Adrenal gland (tissue), 12 donors: ENCODE results near the gene IDS. TPM values are rescaled to one million over a fixed set of nuclear protein-coding genes. Genes with fewer than 3 reads are reported as not detected.

Experiments used
- DNase-seq, 7 donors: peaks; one replicate each; pipeline ENCODE4 v3.0.0-alpha.2; 2019 to 2020
- H3K27ac ChIP-seq, 5 donors: fragments of 200-600 bp; sonication (generic) in 4 of 5; 1 replicate in 3 of 5; 2 replicates in 2 of 5; pipeline versions ENCODE4 v1.5.1 to v1.8.0; 2016 to 2020; ENCODE audit warnings: mild to moderate bottlenecking in 1 of 5
- H3K27me3 ChIP-seq: fragments of 200-600 bp; 2 replicates; pipeline ENCODE4 v1.8.0; 2021
- H3K36me3 ChIP-seq, 2 donors: fragments of 200-600 bp; replicated peaks in 1 of 2; 1 replicate in 1 of 2; 2 replicates in 1 of 2; pipeline versions ENCODE4 v1.5.1 to v1.8.0; 2018 to 2022
- H3K4me1 ChIP-seq, 2 donors: fragments of 200-600 bp; replicated peaks in 1 of 2; 1 replicate in 1 of 2; 2 replicates in 1 of 2; pipeline versions ENCODE4 v1.5.1 to v1.8.0; 2018 to 2021
- H3K4me3 ChIP-seq, 4 donors: fragments of 200-600 bp; sonication (generic) in 3 of 4; one replicate each; pipeline ENCODE4 v1.5.1; 2016 to 2018
- H3K9me3 ChIP-seq, 3 donors: fragments of 200-600 bp; sonication (generic) in 1 of 3; replicated peaks in 1 of 3; 1 replicate in 2 of 3; 2 replicates in 1 of 3; pipeline versions ENCODE4 v1.5.1 to v1.8.0; 2016 to 2021
- POLR2A ChIP-seq, 2 donors: fragments of 450-650 bp; IDR thresholded peaks; one replicate each; pipeline ENCODE4 v1.6.1; 2017; ENCODE audit warnings: antibody characterized with exemption in 2 of 2, mild to moderate bottlenecking in 2 of 2, moderate library complexity in 1 of 2
- WGBS, 4 donors: extraction: QIAGEN DNeasy Blood & Tissue Kit in 2 of 4; methylation state at CpG; one replicate each; pipeline versions ENCODE4 v1.1.5 to v1.1.7; 2013 to 2017; 5-methylcytosine and 5-hydroxymethylcytosine counted together
- intact Hi-C, 2 donors: fragments of 100-400 bp; cut with DNase I; formaldehyde crosslinking; loops; one replicate each; pipeline versions ENCODE4 v1.14.1 to v1.15.0; 2022 to 2023
- polyA plus RNA-seq, 3 donors: library from polyadenylated mRNA; stranded (reverse); fragments of 200-250 nt in 2 of 3; fragments of 350-450 nt in 1 of 3; fragmentation: Illumina TruSeq in 1 of 3; extraction: RNeasy Lipid Tissue Mini Kit (QIAGEN cat#74804) in 1 of 3; gene quantifications; one replicate each; pipeline ENCODE4 v1.2.3, GENCODE V29; 2013 to 2014
- total RNA-seq, 9 donors: library from RNA; depleted of rRNA in 4 of 9; stranded (reverse); fragments of >200 nt in 4 of 9; fragments of 120-200 nt in 1 of 9; fragmentation: NEBNext Ultra II Directional in 1 of 9; extraction: Animal tissue kit (Norgen Biotek cat#: 25700) in 1 of 9; gene quantifications; one replicate each; pipeline versions ENCODE4 v1.1.0 to v1.2.4, GENCODE V29; 2013 to 2023
- TF ChIP-seq, protein P1 (sequence below), 6 experiments: fragments of 450-650 bp in 4 of 6; fragments of 200-600 bp in 2 of 6; sonication (generic) in 1 of 6; IDR thresholded peaks; 1 replicate in 5 of 6; 2 replicates in 1 of 6; pipeline versions ENCODE4 v1.5.1 to v1.8.0; 2016 to 2021; ENCODE audit warnings: antibody characterized with exemption in 6 of 6, mild to moderate bottlenecking in 2 of 6, moderate library complexity in 1 of 6
- donor health status: healthy with polysubstance abuse.
- donor health status: Bipolar disorder and iron deficiency.
- donor health status: DM: yes; HTN: yes; CAD: no.
- donor health status: DM: no; HTN: no; CAD: no.
- donor health status: DM: no; HTN: no; CAD: no.
- donor health status: DM: yes; HTN: yes; CAD: no.

Gene IDS
- total and polyA plus RNA-seq, 12 donors: 19.5 to 87.6 (median 50.2) TPM

GRCh38 chrX:149470955-149471354, 34.2 kb downstream of the IDS start:
- Histone ChIP-seq H3K4me1 (no peaks in the 10 kb centered on the region), H3K4me3 (no peak overlapping the region), H3K27me3 (peaks cover 5% of the 10 kb centered on the region), H3K27ac (no peak overlapping the region), H3K9me3 (no peaks in the 10 kb centered on the region), H3K36me3 (no peaks in the 10 kb centered on the region)
- DNase-seq: peak; percentile 63 to 88 (median 75)
- intact Hi-C loops: no loop called here
- whole genome bisulfite sequencing, 4 donors: 8 to 28% (median 19%) methylated on average over 9 to 23 of the region's 23 CpGs
- TF ChIP-seq POLR2A (IDR thresholded peaks at IDR 0.05): no peak
- TF ChIP-seq, protein P1, sequence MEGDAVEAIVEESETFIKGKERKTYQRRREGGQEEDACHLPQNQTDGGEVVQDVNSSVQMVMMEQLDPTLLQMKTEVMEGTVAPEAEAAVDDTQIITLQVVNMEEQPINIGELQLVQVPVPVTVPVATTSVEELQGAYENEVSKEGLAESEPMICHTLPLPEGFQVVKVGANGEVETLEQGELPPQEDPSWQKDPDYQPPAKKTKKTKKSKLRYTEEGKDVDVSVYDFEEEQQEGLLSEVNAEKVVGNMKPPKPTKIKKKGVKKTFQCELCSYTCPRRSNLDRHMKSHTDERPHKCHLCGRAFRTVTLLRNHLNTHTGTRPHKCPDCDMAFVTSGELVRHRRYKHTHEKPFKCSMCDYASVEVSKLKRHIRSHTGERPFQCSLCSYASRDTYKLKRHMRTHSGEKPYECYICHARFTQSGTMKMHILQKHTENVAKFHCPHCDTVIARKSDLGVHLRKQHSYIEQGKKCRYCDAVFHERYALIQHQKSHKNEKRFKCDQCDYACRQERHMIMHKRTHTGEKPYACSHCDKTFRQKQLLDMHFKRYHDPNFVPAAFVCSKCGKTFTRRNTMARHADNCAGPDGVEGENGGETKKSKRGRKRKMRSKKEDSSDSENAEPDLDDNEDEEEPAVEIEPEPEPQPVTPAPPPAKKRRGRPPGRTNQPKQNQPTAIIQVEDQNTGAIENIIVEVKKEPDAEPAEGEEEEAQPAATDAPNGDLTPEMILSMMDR (IDR thresholded peaks at IDR 0.05): peak; percentile 71 to 88 (median 77)

GRCh38 chrX:149469406-149469805, 35.7 kb downstream of the IDS start:
- intact Hi-C loops: no loop called here
- Histone ChIP-seq H3K27me3 (peaks cover 5% of the 10 kb centered on the region), H3K9me3 (no peaks in the 10 kb centered on the region), H3K4me1 (no peaks in the 10 kb centered on the region), H3K27ac (no peak overlapping the region), H3K36me3 (no peaks in the 10 kb centered on the region), H3K4me3 (no peak overlapping the region)
- WGBS, 4 donors: 65 to 83% (median 73%) methylated on average over 5 of the region's 5 CpGs; no CpG with 5 or more reads in 1 of the 4 donors
- TF ChIP-seq, protein P1 (IDR thresholded peaks at IDR 0.05): no peak
- no peak for TF ChIP-seq POLR2A (IDR thresholded peaks at IDR 0.05)
- no peak for DNase-seq

- H3K27me3 ChIP-seq: peaks cover 5% of the 10 kb centered on the region
- WGBS, 4 donors: 35 to 46% (median 45%) methylated on average over 5 of the region's 5 CpGs; no CpG with 5 or more reads in 1 of the 4 donors
- no peaks in the 10 kb centered on the region for H3K4me1 ChIP-seq
- DNase-seq: peak in 4 of 7 donors; percentile 7 to 26 (median 16)
- H3K4me3 ChIP-seq: no peak overlapping the region
- H3K9me3 ChIP-seq: no peaks in the 10 kb centered on the region
- no peak overlapping the region for H3K27ac ChIP-seq
- intact Hi-C loops: no loop called here
- TF ChIP-seq, protein P1 (IDR thresholded peaks at IDR 0.05): no peak
- no peak for TF ChIP-seq POLR2A (IDR thresholded peaks at IDR 0.05)
- H3K36me3 ChIP-seq: no peaks in the 10 kb centered on the region
Measured at GRCh38 chrX:149467920-149468319, 37.2 kb downstream of the IDS start.

DNA sequence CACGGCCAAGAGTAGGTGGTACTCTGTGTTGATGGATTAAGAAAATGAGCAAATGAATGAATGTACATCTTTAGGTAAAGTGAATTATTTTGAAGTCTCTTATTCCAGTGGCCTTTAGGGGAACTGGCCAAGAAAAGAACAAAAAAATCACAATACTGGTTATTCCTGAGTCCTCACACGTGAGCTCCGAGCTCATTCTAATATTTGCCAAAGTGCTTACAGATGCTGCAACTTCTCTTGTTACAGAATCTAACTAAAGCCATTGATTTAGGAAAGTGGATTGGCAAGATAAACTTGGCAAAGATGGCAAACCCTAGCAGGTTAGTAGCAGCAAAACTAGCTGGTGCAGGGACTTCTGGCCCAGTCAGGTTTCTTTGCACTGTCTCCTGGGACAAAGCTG, 37.6 kb downstream of the IDS start:
- WGBS, 4 donors: 71 to 89% (median 78%) methylated on average over 3 of the region's 3 CpGs
- intact Hi-C loops: no loop called here
- no peaks in the 10 kb centered on the region for H3K9me3 ChIP-seq
- DNase-seq: no peak
- no peak overlapping the region for H3K4me3 ChIP-seq
- no peak overlapping the region for H3K27ac ChIP-seq
- no peaks in the 10 kb centered on the region for H3K4me1 ChIP-seq
- H3K36me3 ChIP-seq: no peaks in the 10 kb centered on the region
- no peak for TF ChIP-seq POLR2A (IDR thresholded peaks at IDR 0.05)
- TF ChIP-seq, protein P1 (IDR thresholded peaks at IDR 0.05): no peak
- H3K27me3 ChIP-seq: peaks cover 5% of the 10 kb centered on the region
